ENCODE data around the gene GFI1B. TPM values are rescaled to one million over a fixed set of nuclear protein-coding genes. Genes with fewer than 3 reads are reported as not detected.

The GFI1B gene
- total RNA-seq, 1 donor from 2014 or later, result not detected

DNA sequence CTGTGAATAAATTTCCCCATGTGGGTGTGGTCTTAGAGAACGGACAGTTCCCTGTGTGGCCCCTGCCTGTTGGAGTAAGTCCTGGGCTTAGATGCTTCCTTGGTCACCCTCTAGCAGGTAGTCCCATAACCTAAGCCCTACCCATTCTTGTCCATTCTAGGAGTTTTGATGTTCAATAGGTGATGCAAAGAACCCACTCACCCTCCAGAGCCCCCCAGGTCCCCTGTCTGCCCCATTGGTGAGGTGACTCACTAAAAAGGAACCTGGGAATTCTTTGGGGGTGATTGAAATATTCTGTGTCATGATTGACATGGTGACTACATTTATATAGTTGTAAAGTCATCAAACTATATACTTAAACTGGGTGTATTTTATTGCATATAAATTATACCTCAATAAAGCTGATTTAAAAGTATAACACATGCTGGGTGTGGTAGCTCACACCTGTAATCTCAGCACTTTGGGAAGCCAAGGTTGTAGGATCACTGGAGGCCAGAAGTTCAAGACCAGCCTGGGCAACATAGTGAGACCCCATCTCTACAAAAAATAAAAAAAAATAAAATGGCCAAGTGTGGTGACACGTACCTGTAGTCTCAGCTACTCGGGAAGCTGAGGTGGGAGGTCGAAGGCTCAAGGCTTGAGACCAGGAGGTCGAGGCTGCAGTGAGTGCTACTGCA is 31.6 kb downstream of the GFI1B start:
- DNase-seq (ENCODE audit: low read depth), result no peak
- TF ChIP-seq, protein P1, sequence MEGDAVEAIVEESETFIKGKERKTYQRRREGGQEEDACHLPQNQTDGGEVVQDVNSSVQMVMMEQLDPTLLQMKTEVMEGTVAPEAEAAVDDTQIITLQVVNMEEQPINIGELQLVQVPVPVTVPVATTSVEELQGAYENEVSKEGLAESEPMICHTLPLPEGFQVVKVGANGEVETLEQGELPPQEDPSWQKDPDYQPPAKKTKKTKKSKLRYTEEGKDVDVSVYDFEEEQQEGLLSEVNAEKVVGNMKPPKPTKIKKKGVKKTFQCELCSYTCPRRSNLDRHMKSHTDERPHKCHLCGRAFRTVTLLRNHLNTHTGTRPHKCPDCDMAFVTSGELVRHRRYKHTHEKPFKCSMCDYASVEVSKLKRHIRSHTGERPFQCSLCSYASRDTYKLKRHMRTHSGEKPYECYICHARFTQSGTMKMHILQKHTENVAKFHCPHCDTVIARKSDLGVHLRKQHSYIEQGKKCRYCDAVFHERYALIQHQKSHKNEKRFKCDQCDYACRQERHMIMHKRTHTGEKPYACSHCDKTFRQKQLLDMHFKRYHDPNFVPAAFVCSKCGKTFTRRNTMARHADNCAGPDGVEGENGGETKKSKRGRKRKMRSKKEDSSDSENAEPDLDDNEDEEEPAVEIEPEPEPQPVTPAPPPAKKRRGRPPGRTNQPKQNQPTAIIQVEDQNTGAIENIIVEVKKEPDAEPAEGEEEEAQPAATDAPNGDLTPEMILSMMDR (conservative IDR thresholded peaks at IDR 0.05; ENCODE audit: low read depth, low read length), result no peak
- no peak overlapping the region for H3K4me3 ChIP-seq (ENCODE audit: low read depth, low read length)

GRCh38 chr9:133014696-133015095 is 36.2 kb downstream of the GFI1B start:
- TF ChIP-seq, protein P1 (conservative IDR thresholded peaks at IDR 0.05; ENCODE audit: low read depth, low read length), result no peak
- no peak for DNase-seq (ENCODE audit: low read depth)
- H3K4me3 ChIP-seq (ENCODE audit: low read depth, low read length), result no peak overlapping the region

- DNase-seq (ENCODE audit: low read depth), result no peak
- no peak overlapping the region for H3K4me3 ChIP-seq (ENCODE audit: low read depth, low read length)
These were observed 44.8 kb downstream of the GFI1B start for GRCh38 chr9:133023117-133023890.

GRCh38 chr9:133026426-133026825 is 47.9 kb downstream of the GFI1B start:
- no peak for DNase-seq (ENCODE audit: low read depth)
- TF ChIP-seq, protein P1 (conservative IDR thresholded peaks at IDR 0.05; ENCODE audit: low read depth, low read length), result no peak
- no peak overlapping the region for H3K4me3 ChIP-seq (ENCODE audit: low read depth, low read length)

More at GRCh38 chr9:133023117-133023890, 44.8 kb downstream of the GFI1B start:
- TF ChIP-seq, protein P1 (conservative IDR thresholded peaks at IDR 0.05; ENCODE audit: low read depth, low read length), result no peak

- no peak for DNase-seq (ENCODE audit: low read depth)
- H3K4me3 ChIP-seq (ENCODE audit: low read depth, low read length), result no peak overlapping the region
- TF ChIP-seq, protein P1 (conservative IDR thresholded peaks at IDR 0.05; ENCODE audit: low read depth, low read length), result no peak
These were observed 48.6 kb downstream of the GFI1B start for GRCh38 chr9:133027134-133027533.

GRCh38 chr9:133028221-133028620 is 49.7 kb downstream of the GFI1B start:
- TF ChIP-seq, protein P1 (conservative IDR thresholded peaks at IDR 0.05; ENCODE audit: low read depth, low read length), result no peak
- DNase-seq (ENCODE audit: low read depth), result no peak
- no peak overlapping the region for H3K4me3 ChIP-seq (ENCODE audit: low read depth, low read length)

Measured in epithelial cell of proximal tubule (primary cell).